ENCODE measurements around the gene POLG.

The POLG gene

DNA sequence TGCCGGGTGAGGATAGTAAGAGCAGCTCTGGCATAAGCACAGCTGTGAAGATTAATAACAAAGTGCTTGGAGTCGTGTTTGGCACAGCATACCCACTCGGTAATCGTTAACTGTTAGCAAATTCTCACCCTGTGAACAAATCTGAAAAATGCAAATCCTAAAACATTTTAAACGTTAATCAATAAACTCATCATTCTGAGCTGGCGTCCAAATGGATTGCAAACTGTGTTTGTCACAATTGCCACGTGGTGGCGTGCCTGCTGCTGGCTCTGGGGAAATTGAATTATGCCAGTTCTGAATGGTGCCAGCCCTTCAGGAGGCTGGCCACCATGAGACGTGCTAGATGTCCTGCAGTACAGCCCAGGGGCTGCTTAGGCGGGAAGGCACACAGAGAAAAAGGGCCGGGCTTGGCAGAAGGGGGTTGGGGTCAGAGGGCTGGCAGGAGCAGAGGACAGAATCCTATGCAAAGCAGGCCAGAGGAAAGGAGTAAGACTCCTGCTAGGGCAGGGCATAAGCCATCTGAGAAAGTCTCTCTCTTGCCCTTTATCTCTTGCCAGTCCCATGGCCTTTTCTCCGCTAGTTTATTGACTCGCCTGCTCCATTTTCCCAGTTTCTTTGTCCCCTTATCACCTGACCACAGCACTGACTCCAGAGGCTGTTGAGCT, 22.1 kb upstream of the POLG start:
- peak; percentile 49 for DNase-seq

DNA sequence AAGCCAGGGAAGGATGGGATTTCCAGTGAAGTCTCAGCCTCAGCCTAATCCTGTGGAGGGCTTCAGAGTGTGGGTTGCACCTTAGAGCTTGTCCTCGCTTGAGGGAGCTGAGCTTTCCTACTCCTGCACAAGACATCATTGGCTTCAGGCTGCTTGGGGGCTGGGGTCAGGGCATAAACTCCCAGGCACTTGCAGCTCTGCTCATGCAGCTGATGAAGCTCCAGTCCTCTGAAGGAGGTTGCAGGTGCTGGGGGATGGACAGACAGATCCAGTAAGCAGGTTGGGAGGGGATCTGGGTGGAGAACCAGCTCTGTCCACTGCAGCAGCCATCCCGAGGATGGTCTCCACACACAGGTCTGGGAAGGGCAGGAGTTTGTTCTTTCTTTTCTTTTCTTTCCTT, 19.4 kb upstream of the POLG start:
- no peak for DNase-seq

DNA sequence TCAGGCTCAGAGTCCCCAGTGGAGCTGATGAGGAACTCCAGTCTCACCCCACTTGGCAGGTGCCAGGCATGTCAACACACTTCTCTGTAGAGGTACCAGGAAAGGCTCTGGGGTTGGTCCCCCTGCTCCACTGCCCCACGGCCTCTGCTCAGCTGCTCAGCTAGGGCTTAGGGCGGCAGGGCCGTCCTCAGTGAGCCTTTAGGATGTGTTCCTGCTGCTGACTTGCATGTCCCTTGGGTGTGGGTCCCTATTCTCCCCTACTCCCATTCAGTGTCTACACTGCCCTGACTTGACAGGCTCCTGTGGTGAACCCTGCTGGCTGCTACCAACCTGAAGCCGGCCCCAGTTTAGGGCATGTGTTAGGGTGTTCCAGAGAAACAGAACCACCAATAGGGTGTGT, 17.9 kb upstream of the POLG start:
- DNase-seq: no peak

DNA sequence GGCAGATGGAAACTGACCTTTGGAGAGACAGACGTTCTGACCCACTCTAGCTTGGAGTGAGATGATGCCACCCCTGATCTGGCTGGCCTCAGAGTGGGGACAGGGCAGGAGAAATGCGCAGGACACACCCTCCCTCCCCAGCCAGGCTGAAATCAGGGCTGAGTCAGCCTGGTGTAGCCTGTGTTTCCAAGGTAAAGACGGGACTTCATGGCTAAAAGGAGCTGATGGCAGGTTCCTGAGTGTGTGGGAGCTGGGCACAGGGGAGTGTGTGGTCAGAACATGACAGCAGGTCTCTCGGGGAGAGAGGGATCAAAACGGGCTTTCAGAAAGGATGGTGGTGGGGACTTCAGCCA, 14.6 kb upstream of the POLG start:
- DNase-seq: no peak

DNA sequence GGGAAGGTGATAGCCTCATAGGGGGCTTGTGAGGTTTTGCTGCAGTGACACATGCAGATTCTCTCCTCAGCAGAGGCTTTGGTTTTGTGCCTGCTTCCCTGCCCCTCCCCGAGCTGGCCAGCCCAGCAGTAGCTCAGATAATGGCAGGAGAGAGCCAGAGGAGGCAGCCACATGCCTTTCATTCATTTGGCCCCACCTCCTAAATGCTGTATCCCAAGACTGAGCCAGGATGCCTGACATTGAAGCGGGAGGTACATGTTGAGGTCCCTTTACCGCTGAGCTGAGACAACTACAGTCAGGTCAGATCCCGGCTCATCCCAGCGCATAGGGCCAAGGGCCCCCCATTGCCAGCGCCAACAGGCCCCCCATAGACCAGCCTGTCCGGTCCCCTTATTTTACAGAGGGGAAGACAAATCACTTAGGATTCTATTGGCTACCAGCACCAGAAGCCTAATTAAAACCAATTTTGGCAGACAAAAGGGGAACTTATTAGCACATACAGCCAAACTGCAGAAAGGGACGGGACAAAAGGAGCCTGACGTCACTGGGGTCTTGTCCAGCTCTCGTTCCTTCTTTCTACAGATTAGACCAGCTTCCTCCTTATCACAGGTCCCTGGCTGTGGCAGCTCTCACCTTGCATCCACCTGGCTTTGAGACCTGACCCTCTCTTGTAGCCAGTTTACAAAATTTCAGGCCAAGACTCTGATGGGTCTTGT, 12.1 kb upstream of the POLG start:
- peak; percentile 30 for DNase-seq

DNA sequence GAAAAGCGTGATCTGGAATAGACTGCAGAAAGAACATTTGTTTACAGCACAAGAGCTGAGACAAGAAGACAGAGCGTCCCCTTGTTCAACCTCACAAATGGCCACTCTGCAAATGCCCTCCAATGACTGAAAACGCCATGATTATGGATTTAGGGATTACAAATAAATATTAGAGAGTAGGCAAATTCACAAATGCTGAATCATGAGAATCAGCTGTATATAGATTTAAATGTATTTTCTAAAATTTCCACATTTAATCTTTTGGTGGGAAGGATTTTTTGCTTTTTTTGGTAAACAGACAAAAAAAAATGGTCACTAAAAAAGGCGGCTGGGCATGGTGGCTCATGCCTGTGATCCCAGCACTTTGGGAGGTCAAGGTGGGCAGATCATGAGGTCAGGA, 10.6 kb upstream of the POLG start:
- DNase-seq: no peak

DNA sequence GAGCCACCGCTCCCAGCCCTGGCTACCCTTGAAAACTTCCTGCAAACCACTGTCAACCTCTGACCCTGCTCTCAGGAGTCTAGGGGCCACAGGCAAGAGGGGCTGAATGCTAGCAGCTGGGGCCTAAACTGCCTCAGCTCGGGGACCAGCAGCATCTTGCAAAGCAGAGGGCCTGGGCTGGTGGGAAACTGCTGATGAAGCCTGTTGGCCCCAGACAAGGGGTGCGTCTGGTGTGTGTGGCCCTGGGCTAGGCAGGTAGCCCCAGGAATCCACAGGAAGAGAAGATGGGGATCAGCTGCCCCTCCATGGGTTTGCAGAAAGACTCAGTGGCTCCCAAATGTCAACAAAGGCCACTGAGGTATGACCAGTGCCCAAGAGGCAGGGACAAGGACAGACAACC, 8.2 kb upstream of the POLG start:
- no peak for DNase-seq

DNA sequence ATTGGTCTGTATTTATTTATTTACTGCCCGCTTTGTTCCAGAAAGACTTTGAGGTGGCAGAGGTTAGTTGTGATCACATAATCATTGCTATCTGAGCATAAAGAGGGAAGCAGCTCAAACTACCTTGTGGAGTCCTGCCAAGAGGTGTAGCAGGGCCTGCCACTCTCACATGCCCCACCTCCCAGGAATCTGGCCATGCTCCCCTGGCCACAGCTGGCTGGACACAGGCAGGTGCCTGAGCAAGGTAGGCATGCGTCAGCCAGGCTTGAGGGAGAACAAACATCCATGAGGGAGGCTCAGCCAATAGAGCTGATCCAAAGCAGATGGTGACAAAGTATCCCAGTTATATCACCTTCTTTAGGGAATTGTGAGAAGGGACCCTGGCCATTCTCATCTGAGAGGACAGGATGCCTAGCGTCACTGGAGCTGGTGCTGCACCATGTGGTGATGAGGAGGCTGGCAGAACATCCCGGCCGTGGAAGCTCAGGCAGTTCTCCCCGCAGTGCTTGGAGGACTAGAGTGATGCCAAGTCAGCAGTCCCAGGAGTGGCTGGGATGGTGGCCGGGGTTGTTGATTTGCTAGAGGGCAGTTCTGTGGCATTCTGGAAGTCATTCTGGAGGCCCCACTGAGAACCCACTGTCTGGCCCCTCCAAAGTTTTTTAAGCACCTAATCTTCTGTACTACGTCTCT, 6.8 kb upstream of the POLG start:
- DNase-seq: no peak

DNA sequence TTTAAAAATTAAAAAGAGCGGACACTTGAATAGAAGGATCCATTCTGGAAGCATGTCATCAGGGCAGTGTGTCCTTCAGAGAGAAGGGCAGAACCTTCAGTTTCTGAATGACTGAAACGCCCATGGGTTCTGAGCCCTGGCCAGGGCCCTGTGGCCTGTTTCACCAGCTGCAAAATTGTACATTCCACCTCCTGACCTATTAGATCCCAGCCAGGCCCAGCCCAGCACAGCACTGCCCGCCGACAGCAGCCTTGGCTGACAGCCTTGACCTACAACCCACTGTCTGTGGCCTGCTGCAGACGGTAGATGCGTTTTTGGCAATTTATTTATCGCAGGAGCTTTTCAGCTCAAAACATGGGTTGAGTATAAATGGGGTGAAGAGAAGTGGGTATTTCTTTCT, 5.9 kb upstream of the POLG start:
- no peak for DNase-seq

DNA sequence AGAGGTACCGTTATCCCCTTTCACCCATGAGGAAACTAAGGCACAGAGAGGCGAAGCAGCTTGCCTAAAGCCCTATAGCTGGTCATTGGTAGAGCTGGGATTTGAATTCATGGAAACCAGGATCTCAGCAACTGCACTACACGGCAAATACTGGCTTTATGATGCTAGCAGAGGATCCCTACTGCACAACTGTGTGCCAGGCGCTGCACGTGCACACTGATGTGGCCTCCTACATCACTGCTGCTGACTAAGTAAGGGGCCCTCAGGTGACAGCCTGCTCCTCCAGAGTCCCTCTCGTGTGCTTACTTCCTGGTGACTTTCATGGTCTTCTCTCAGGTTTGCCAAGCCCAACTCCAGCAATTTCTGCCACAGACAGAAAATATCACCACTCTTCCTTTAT, 3.4 kb upstream of the POLG start:
- DNase-seq: no peak

DNA sequence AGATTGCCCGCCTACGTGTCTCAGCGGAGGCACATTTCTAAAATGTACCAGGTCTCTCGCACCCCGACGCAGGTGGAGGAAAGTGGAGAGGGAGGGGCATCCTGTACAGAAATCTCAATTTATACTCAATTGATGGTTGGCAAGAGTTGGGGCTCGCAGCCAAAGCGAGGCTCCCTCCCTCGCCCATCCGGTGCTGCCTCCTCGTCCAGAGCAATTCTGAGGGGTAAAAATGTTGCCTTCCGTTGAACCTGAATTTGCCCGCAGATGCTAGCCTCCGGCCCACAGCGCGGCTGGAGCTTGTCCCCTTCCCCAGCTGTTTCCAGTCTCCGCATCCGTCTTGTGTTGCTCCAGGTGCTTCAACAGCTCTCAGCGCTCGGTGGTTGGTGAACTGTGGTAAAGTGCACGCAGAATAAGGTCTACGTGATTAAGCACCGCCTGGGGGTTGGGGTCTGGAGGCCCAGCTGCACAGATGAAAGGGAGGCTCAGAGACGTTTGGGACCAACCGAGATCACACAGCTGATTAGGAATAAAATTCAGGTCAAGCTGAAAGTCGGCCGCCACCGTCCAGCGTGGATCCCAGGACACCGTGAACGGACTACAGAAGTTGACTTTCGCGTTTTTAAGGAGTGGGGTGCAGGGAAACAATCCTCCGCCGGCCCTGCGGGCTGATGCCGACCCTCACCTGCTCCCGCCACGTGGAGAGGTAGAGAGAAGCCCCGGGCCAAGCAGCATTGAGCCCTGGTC, 846 bp upstream of the POLG start:
- no peak for DNase-seq

DNA sequence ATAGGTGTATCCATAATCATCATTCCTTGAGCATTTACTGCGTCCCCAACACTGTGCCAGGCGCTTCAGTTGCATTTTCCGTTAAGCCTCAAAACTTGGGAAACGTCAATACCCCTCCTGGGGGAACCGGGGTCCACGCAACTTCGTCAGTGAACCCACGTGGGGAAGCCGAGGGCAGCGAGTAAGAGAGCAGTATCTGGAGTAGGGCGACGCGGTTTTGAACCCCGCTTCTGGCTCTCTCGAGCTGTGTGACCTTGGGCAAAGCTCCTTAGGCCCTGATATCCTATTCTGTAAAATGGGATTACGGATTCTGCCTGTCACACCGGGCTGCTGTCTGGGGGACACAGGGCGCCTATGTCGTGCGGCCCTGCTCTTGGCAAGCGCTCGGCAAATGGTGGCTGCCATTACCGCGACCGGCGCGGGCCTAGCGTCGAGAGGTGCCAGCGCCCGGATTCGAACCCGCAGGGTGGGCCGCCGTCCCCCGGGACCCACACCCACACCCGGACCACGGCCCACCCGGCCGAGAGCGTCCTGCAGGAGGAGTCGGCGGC, 590 bp downstream of the POLG start:
- no peak for DNase-seq

DNA sequence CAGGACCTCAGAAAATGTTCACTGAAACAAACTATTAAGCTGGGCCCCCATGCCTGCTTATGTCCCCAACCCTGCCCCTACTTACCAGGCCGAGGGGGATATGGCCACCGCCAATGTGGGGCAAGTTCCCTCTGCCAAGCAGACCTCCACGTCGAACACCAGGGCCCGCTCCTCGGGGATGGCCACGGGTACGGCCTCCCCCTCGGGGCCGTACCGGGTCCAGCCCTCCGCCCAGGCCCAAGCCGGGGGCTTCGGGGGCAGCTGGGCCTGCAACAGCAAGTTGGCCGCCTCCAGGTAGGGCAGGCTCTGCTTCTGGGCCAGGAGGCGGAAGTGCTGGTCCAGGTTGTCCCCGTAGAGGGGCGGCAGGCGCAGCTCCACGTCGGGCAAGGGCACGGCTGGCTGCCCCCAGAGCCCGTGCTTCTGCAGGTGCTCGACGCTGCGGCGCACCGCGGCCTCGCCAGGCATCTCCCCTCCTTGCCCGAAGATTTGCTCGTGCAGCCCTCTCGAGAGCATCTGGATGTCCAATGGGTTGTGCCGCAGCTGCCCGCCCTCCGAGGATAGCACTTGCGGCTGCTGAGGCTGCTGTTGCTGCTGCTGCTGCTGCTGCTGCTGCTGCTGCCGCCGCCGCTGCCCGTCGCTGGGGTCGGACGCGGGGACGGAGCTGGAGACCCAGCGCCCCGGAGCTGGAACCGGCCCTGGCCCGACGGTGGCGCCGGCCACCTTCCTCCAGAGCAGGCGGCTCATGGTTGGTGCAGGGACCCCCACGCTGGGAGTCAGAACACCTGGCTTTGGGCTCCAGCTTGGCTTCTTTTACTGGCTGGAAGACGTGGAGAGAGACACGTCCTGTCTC, 1.4 kb downstream of the POLG start:
- no peak for DNase-seq

DNA sequence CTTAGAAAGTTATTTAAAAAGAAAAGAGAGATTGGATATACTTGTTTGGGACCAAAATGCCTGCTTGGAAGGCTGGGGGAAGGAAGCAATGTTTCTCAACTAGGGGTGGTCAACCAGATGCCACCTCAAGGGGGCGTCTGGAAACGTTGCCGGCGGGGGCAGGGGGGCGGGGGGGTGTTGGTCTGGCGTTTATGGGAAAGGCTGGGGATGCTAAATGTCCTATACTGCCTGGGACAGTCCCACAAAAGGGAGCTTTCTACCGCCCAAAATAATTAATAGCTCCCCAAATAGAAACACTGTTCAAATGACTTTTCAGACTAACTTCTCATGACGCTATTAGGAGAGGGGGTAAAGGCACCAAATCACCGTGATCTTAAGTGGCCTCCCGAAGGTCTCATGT, 2.2 kb downstream of the POLG start:
- DNase-seq: peak; percentile 67

DNA sequence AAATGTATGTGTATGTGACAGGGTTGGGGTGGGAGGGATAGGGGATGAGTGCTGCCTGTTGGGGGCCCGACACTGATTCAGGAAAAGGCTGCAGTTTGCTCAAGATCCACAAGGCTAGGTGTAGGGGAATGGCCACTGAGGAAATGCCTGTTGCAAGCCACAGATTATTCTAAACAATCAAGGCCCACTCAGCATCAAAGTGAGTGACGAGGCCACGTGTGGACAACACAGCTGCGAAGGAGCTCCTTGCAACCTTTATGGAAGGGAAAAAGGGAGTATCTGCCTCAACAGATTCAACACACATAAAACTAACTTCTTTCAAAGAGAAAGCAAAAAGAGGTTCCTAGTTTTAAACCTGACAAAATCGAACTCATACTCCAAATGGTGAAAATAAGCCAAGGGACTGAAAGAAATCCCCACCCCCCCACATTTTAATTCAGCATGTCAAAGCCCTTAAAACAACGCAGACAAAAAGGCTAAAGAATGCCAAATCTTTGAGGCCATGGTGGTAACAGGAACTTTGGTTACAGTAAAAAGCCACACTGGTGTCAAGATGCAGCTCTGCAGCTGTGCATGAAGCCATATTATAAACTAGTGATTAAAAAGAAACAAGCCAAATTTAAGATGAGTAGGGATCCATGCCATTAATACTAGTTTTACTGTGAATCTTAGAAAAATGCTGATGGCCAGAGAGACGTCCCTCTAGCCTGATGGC, 3.6 kb downstream of the POLG start:
- DNase-seq: no peak

DNA sequence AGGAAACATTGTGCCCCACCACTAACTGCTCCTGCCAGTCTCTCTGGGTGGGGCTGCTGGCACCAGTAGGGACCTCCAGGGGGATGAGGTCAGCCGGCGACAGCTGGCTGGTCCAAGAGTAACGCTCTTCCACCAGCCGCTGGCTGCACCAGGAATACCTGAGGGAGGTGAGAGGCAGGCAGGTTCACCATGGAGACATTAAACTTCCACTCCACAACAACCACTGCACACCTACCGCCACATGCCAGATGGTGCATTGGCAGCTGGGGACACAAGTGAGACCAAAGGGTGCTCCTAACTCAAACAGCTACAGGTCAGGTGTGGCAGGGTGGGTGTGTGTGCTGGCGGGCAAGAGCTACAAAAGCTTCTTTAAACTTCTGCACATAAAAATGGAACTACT, 4.5 kb downstream of the POLG start:
- DNase-seq: no peak

DNA sequence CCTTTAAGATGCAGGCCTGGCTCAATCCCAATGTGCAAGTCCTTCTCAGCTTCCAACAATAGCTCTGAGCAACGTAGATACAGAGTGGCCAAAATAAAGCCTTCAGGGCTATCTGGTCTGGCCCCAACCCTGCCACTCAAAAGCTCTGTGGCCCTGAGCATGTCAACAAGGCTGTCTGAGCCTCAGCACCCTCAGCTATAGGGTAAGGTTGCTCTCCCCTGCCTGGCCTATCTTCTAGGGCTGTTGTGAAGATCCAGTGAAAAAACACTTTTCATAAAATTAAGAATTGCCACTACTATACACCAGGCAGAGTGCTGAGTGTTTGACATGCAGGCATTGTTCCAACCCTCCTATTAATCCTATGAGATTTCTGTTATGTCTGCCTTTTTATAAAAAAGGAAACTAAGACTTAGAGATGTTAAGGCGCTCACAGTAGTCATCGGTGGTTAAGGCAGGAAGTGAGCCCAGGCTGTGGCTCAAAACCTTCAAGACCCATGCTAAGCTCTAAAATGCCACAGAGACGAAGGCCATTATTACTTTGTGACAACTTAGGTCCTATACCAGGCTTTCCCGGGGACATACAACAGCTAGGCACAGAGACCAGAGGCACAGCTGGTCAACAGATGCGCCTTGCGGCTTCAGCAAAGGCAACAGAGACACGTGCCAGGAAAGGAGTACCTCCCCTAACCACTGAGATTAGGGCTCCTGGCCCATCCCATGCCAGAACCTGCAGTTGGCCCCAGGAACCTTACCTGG, 5.1 kb downstream of the POLG start:
- DNase-seq: no peak

DNA sequence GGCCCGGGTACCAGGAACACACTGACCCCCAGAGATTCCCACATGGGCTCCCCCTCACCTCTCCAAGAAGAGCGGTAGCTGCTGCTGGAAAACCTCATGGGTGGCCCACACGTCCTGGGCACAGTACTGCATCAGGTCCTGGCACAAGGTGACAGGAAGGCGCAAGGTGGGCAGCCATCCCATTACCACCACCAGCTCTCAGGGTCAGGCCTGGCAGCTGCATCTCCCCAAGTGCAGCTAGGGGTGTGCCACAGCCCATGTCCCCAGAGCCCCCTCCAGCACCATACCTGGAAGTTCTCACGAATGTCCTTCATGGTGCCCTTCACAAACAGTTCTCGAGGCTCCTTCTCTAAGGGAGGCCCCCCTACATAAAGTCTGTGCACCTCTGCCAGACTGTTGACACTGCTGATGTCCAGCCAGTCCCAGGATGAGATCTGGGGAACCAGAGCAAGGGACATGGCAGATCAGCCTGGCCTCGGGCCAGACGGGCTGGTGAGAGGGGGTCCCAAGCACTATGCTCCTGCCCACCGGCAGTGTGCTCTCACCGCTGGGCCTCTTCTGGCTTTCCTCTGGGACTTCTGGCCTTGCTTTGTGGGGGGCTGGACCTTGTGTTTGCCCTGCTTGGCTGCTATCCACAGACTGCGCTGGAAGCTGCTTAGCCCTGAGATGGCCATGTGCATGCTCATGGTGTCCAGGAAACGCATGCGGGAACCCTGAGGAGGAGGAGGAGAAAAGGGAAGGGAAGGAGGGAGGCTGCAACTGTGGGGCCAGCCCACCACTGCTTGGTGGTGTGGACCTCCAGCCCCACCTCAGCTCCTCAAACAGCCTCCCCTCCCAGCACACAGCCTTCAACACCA, 6.0 kb downstream of the POLG start:
- no peak for DNase-seq

DNA sequence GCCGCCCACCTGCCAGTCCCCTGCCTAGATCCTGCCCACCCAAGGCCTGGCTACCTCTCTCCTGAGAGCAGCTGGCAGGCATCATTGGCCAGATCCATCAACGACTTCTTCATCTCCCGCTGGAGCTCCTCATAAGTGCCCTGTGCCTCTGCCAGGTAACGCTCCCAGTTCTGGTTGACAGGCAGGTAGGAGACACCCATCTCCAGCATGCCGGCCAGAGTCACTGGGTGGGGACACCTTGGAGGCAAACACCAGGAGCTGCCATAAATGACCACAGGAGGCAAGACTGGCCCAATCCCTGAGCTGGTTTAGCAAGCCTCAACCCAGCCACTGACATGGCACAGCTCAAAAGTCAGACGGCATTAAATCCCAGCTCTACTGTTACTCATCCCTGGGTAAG, 7.5 kb downstream of the POLG start:
- no peak for DNase-seq

DNA sequence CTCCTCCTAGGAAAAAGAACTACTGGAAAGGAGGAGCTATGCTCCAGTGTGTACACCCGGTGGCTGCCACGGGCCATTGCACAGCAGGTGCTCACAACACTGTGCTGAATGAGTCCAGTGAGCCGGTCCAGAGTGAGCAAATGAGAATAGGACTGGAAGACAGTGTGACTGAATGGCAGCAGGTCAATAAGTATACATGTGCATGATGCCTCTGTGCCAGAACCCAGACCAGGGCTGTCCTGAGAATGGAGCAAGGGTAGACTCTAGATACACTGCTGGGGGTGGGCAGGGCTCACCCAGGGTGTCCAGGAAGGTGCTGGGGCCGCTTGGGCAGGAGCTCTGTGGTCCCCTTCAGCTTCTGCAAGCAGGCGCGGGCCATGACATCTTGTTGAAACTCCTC, 8.3 kb downstream of the POLG start:
- no peak for DNase-seq
